ENCODE results near the gene OR10H1. TPM values are rescaled to one million over a fixed set of nuclear protein-coding genes. Genes with fewer than 3 reads are reported as not detected.
A peak's percentile ranks its signal among the peaks of the same experiment; 100 is the strongest.

OR10H1 gene
- total and polyA plus RNA-seq, 9 of the 15 experiments (the other 6 are each of a cell fraction or from before 2014, with no cell fraction given), result not detected

GRCh38 chr19:15836330-15837220, 21.1 kb upstream of the OR10H1 start (continued):
- no peak for TF ChIP-seq THRA (IDR thresholded peaks at IDR 0.05)
- TF ChIP-seq FOS (IDR thresholded peaks at IDR 0.05; ENCODE audit: extremely low read depth, insufficient read length), result peak; percentile 94
- no peak for TF ChIP-seq PHTF2 (CRISPR knock-in tag; IDR thresholded peaks at IDR 0.05)
- no peak for TF ChIP-seq TAL1 (IDR thresholded peaks at IDR 0.05)
- TF ChIP-seq, protein P1, sequence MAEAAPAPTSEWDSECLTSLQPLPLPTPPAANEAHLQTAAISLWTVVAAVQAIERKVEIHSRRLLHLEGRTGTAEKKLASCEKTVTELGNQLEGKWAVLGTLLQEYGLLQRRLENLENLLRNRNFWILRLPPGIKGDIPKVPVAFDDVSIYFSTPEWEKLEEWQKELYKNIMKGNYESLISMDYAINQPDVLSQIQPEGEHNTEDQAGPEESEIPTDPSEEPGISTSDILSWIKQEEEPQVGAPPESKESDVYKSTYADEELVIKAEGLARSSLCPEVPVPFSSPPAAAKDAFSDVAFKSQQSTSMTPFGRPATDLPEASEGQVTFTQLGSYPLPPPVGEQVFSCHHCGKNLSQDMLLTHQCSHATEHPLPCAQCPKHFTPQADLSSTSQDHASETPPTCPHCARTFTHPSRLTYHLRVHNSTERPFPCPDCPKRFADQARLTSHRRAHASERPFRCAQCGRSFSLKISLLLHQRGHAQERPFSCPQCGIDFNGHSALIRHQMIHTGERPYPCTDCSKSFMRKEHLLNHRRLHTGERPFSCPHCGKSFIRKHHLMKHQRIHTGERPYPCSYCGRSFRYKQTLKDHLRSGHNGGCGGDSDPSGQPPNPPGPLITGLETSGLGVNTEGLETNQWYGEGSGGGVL (CRISPR knock-in tag; IDR thresholded peaks at IDR 0.05), result no peak
- TF ChIP-seq ZNF41 (CRISPR knock-in tag; conservative IDR thresholded peaks at IDR 0.05), result no peak
- TF ChIP-seq ESRRB (CRISPR knock-in tag; IDR thresholded peaks at IDR 0.05; ENCODE audit: borderline replicate concordance), result no peak
- no peak for TF ChIP-seq ZNF23 (CRISPR knock-in tag; IDR thresholded peaks at IDR 0.05)
- no peak for TF ChIP-seq EZH2 (IDR thresholded peaks at IDR 0.05; ENCODE audit: borderline replicate concordance, low read depth, low read length)
- peak; percentile 76; the same call in 1 of the 2 replicates for TF ChIP-seq MAFG (tag; conservative IDR thresholded peaks at IDR 0.05)
- peak; percentile 72 for TF ChIP-seq EGR1 (conservative IDR thresholded peaks at IDR 0.05)
- peak; percentile 58; the same call in 1 of the 2 replicates for TF ChIP-seq ELF4 (CRISPR knock-in tag; IDR thresholded peaks at IDR 0.05)
- TF ChIP-seq C11orf30 (IDR thresholded peaks at IDR 0.05; ENCODE audit: low read depth), result peak; percentile 97
- TF ChIP-seq SMARCC2 (IDR thresholded peaks at IDR 0.05; ENCODE audit: low read depth), result no peak
- peak; percentile 83 for TF ChIP-seq SMAD3 (CRISPR knock-in tag; conservative IDR thresholded peaks at IDR 0.05)
- TF ChIP-seq, protein P2, sequence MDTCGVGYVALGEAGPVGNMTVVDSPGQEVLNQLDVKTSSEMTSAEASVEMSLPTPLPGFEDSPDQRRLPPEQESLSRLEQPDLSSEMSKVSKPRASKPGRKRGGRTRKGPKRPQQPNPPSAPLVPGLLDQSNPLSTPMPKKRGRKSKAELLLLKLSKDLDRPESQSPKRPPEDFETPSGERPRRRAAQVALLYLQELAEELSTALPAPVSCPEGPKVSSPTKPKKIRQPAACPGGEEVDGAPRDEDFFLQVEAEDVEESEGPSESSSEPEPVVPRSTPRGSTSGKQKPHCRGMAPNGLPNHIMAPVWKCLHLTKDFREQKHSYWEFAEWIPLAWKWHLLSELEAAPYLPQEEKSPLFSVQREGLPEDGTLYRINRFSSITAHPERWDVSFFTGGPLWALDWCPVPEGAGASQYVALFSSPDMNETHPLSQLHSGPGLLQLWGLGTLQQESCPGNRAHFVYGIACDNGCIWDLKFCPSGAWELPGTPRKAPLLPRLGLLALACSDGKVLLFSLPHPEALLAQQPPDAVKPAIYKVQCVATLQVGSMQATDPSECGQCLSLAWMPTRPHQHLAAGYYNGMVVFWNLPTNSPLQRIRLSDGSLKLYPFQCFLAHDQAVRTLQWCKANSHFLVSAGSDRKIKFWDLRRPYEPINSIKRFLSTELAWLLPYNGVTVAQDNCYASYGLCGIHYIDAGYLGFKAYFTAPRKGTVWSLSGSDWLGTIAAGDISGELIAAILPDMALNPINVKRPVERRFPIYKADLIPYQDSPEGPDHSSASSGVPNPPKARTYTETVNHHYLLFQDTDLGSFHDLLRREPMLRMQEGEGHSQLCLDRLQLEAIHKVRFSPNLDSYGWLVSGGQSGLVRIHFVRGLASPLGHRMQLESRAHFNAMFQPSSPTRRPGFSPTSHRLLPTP (IDR thresholded peaks at IDR 0.05; ENCODE audit: borderline replicate concordance, extremely low read depth, insufficient read length), result no peak
- TF ChIP-seq TFAP4 (CRISPR knock-in tag; IDR thresholded peaks at IDR 0.05; ENCODE audit: borderline replicate concordance), result peak; percentile 85
- TF ChIP-seq HLTF (IDR thresholded peaks at IDR 0.05), result 0 out of 2 replicates have a peak, but pooled peaks have one; percentile 38
- peak; percentile 69; the same call in 1 of the 2 replicates for TF ChIP-seq ARID3B (CRISPR knock-in tag; IDR thresholded peaks at IDR 0.05; ENCODE audit: borderline replicate concordance)
